Ishikawa (cell line): ENCODE results near the gene TMCC1.

Experiments used
- CREB1 ChIP-seq: IDR thresholded peaks from 2 replicates; pipeline ENCODE4 v1.6.1; 2012; ENCODE audit warnings: low read depth
- EP300 ChIP-seq: IDR thresholded peaks from 2 replicates; pipeline ENCODE4 v1.6.1; 2012; ENCODE audit warnings: borderline replicate concordance
- MAX ChIP-seq: IDR thresholded peaks from 2 replicates; pipeline ENCODE4 v1.6.1; 2012
- NFIC ChIP-seq: IDR thresholded peaks from 2 replicates; pipeline ENCODE4 v1.6.1; 2012
- RAD21 ChIP-seq: IDR thresholded peaks from 2 replicates; pipeline ENCODE4 v1.6.1; 2012; ENCODE audit warnings: low read depth
- REST ChIP-seq: IDR thresholded peaks from 2 replicates; pipeline ENCODE4 v1.6.1; 2012; ENCODE audit warnings: low read depth, mild to moderate bottlenecking
- TCF12 ChIP-seq: IDR thresholded peaks from 2 replicates; pipeline ENCODE4 v1.6.1; 2012; ENCODE audit warnings: low read depth
- USF1 ChIP-seq: IDR thresholded peaks from 2 replicates; pipeline ENCODE4 v1.6.1; 2012
- YY1 ChIP-seq: IDR thresholded peaks from 2 replicates; pipeline ENCODE4 v1.6.1; 2012; ENCODE audit warnings: low read depth

DNA sequence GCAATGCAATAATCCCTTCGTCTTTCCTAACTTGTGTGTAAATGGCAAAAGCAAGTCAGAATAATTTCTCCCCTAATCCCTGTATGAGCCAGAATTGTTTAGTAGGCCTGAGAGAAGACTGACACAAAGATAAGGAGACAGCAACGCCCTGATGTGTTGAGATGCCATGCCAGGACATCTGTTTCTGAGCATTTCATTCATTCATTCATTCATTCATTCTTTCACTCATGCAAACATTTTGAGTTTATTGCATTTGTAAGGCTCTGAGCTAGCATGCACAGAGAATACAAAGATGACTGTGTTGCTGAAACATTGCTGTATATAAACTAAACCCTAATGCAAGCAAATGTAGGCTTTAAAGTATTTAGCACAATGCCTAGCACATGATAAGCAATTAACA, 127.4 kb downstream of the TMCC1 start:
- TF ChIP-seq EP300: no peak
- no peak for TF ChIP-seq TCF12
- TF ChIP-seq REST: no peak
- TF ChIP-seq CREB1: no peak
- no peak for TF ChIP-seq MAX
- no peak for TF ChIP-seq NFIC
- no peak for TF ChIP-seq YY1
- TF ChIP-seq USF1: no peak
- TF ChIP-seq RAD21: no peak
